ENCODE data around the gene ATP5F1C. TPM values are rescaled to one million over a fixed set of nuclear protein-coding genes. Genes with fewer than 3 reads are reported as not detected.

ATP5F1C gene
- total and polyA plus RNA-seq, 10 of the 15 experiments (the other 5 are each of a cell fraction or from before 2014, with no cell fraction given) = 307 to 978 (median 454) TPM

- no peaks in the 10 kb centered on the region for H3K4me1 ChIP-seq (ENCODE audit: control insufficient read depth, insufficient read depth, low read length)
- no peak overlapping the region for H3K4me3 ChIP-seq
- no peak overlapping the region for H3K27ac ChIP-seq (ENCODE audit: control insufficient read depth, insufficient read depth)
- H2AFZ ChIP-seq (ENCODE audit: control insufficient read depth, low read depth, low read length) = no peak overlapping the region
- ChIA-PET RAD21 (ENCODE audit: unreplicated experiment) (interaction anchor here (0.5 kb wide), 1 partner anchor 47 kb away, joined by 3 read pairs; no protein-coding TSS in a partner anchor), POLR2A (interaction anchor here (0.6 kb wide), 1 partner anchor 17 kb away, joined by 3 read pairs; no protein-coding TSS in a partner anchor), CTCF (interaction anchor here (0.7 kb wide), 1 partner anchor 288 kb away, joined by 3 read pairs; no protein-coding TSS in a partner anchor), SMC1A (ENCODE audit: uncharacterized antibody, unreplicated experiment) (interaction anchor here (1.0 kb wide), 1 partner anchor 1397 kb away, joined by 3 read pairs; no protein-coding TSS in a partner anchor)
- WGBS (ENCODE audit: insufficient coverage, insufficient replicate concordance, low lambda C conversion rate, missing lambda C conversion rate) = 77% methylated on average over 3 of the region's 3 CpGs
- FAIRE-seq (no peak), ATAC-seq (no peak), DNase-seq (ENCODE audit: low read depth, low spot score) (no peak)
- peaks cover 0 to 2% of the 10 kb centered on the region in 2 experiments; a peak in 1 of 4 replicates for H3K27me3 ChIP-seq (replicated peaks in 1 of 2; ENCODE audit: control insufficient read depth in 2 of 2, insufficient read depth in 2 of 2, low read length in 1 of 2)
- BruUV-seq (replicated peaks) = no TSS peak
- H3K4me2 ChIP-seq (ENCODE audit: control insufficient read depth, insufficient read depth) = no peak overlapping the region
- H3K9me3 ChIP-seq (replicated peaks; ENCODE audit: control insufficient read depth, insufficient read depth, low read length) = no peaks in the 10 kb centered on the region
- no peaks in the 10 kb centered on the region for H4K20me1 ChIP-seq (ENCODE audit: control insufficient read depth, insufficient read depth)
- in situ Hi-C loops (cut with MboI) (no loop called here), intact Hi-C loops (cut with micrococcal nuclease; ENCODE audit: unreplicated experiment) (no loop called here)
- peaks cover 2% of the 10 kb centered on the region for H3K79me2 ChIP-seq (ENCODE audit: control insufficient read depth, insufficient read depth, low read length)
- TF ChIP-seq CREM (IDR thresholded peaks at IDR 0.05; ENCODE audit: low read depth) (no peak), CTCF (IDR thresholded peaks at IDR 0.05 in 2 of 3, conservative IDR thresholded peaks at IDR 0.05 in 1 of 3; ENCODE audit: control insufficient read depth in 2 of 3, extremely low read depth in 1 of 3, insufficient read depth in 1 of 3, low read depth in 3 of 3, low read length in 3 of 3) (0 out of 6 replicates have a peak, but pooled peaks of 1 of the 3 experiments have one; percentile 7)
- no peak overlapping the region for H3K9ac ChIP-seq (ENCODE audit: control insufficient read depth, insufficient read depth, low read length)
- peaks cover 0 to 8% of the 10 kb centered on the region in 2 experiments; a peak in 1 of 4 replicates for H3K36me3 ChIP-seq (ENCODE audit: control insufficient read depth in 2 of 2, insufficient read depth in 2 of 2, low read length in 1 of 2)
Observed at GRCh38 chr10:7813481-7813880, 25.5 kb downstream of the ATP5F1C start.

- 47% methylated on average over 11 of the region's 12 CpGs for WGBS (ENCODE audit: insufficient coverage, insufficient replicate concordance, low lambda C conversion rate, missing lambda C conversion rate)
- Histone ChIP-seq H2AFZ (ENCODE audit: control insufficient read depth, low read depth, low read length) (peak overlapping the region; percentile 95), H3K4me3 (peak overlapping the region; percentile 93), H3K36me3 (ENCODE audit: control insufficient read depth in 2 of 2, insufficient read depth in 2 of 2, low read length in 1 of 2) (no peaks in the 10 kb centered on the region; a peak in 1 of 4 replicates), H3K4me1 (ENCODE audit: control insufficient read depth, insufficient read depth, low read length) (no peaks in the 10 kb centered on the region), H3K79me2 (ENCODE audit: control insufficient read depth, insufficient read depth, low read length) (peaks cover 11% of the 10 kb centered on the region), H3K9ac (ENCODE audit: control insufficient read depth, insufficient read depth, low read length) (peak overlapping the region; percentile 66; the same call in 1 of the 2 replicates), H3K9me3 (replicated peaks; ENCODE audit: control insufficient read depth, insufficient read depth, low read length) (no peaks in the 10 kb centered on the region), H4K20me1 (ENCODE audit: control insufficient read depth, insufficient read depth) (no peaks in the 10 kb centered on the region), H3K27me3 (replicated peaks in 1 of 2; ENCODE audit: control insufficient read depth in 2 of 2, insufficient read depth in 2 of 2, low read length in 1 of 2) (peaks cover 0 to 2% of the 10 kb centered on the region in 2 experiments; a peak in 1 of 4 replicates), H3K27ac (ENCODE audit: control insufficient read depth, insufficient read depth) (no peak overlapping the region), H3K4me2 (ENCODE audit: control insufficient read depth, insufficient read depth) (peak overlapping the region; percentile 92)
- no peak for ATAC-seq
- in situ Hi-C loops (cut with MboI) (no loop called here), intact Hi-C loops (cut with micrococcal nuclease; ENCODE audit: unreplicated experiment) (no loop called here)
- no peak for DNase-seq (ENCODE audit: low read depth, low spot score)
- CTCF ChIA-PET = interaction anchor here (0.8 to 4.7 kb wide), 6 partner anchors 9 to 897 kb away, joined by 3 to 30 read pairs (median 6); partner anchors contain the start of genes ATP5F1C and KIN
- RAD21 ChIA-PET (ENCODE audit: unreplicated experiment) = interaction anchor here (1.0 to 2.3 kb wide), 4 partner anchors 9 to 292 kb away, joined by 4 to 7 read pairs (median 6); partner anchors contain the start of genes ATP5F1C and KIN
- BruUV-seq (replicated peaks) = no TSS peak
- no peak for FAIRE-seq
- SMC1A ChIA-PET (ENCODE audit: uncharacterized antibody, unreplicated experiment) = interaction anchor here (0.8 to 1.3 kb wide), 5 partner anchors 11 to 293 kb away, joined by 3 to 5 read pairs (median 3); partner anchors contain the start of genes ATP5F1C and KIN
- POLR2A ChIA-PET = interaction anchor here (0.6 to 2.2 kb wide), 6 partner anchors 8 to 1251 kb away, joined by 3 to 16 read pairs (median 4); partner anchors contain the start of genes ATP5F1C and KIN
- TF ChIP-seq MYC (IDR thresholded peaks at IDR 0.05; ENCODE audit: insufficient read depth, insufficient read length, insufficient replicate concordance, low read length, severe bottlenecking) (no peak), E2F8 (IDR thresholded peaks at IDR 0.05; ENCODE audit: low read depth, partially characterized antibody) (no peak), FOS (IDR thresholded peaks at IDR 0.05; ENCODE audit: borderline replicate concordance, extremely low read depth, insufficient read length) (no peak), RB1 (IDR thresholded peaks at IDR 0.05; ENCODE audit: borderline replicate concordance) (no peak), KLF5 (IDR thresholded peaks at IDR 0.05; ENCODE audit: partially characterized antibody) (no peak), EGR1 (IDR thresholded peaks at IDR 0.05; ENCODE audit: borderline replicate concordance in 1 of 2, low read depth in 2 of 2, low read length in 2 of 2) (no peak), NR2C2 (IDR thresholded peaks at IDR 0.05; ENCODE audit: borderline replicate concordance, control insufficient read depth, insufficient read length, low read depth) (no peak), RAD51 (IDR thresholded peaks at IDR 0.05) (no peak), ZBED1 (IDR thresholded peaks at IDR 0.05; ENCODE audit: borderline replicate concordance) (no peak)
Observed at GRCh38 chr10:7817576-7817975, 29.6 kb downstream of the ATP5F1C start.
